NCI-H1417 treated with DMSO at 0.1 percent for 48 hours (cell line): ENCODE measurements around the gene TOMM20.
"Not testable (repeated sequence)": the region's sequence is repeated elsewhere in the genome, so short reads cannot be mapped to it uniquely, and the experiment has no call there.

Experiments
- DNase-seq: peaks from one replicate; lab custom pipeline; 2025; lab: John Stamatoyannopoulos, UW

The TOMM20 gene

GRCh38 chr1:235102259-235102582 lies 26.4 kb downstream of the TOMM20 start:
- no peak for DNase-seq

GRCh38 chr1:235101558-235102258 lies 26.9 kb downstream of the TOMM20 start:
- no peak for DNase-seq

- DNase-seq, result no peak
Observed at GRCh38 chr1:235100194-235100772, 28.4 kb downstream of the TOMM20 start.

GRCh38 chr1:235098991-235099390 lies 29.6 kb downstream of the TOMM20 start:
- no peak for DNase-seq

GRCh38 chr1:235098547-235098946 lies 30.1 kb downstream of the TOMM20 start:
- no peak for DNase-seq

- DNase-seq, result not testable (repeated sequence)
Observed at GRCh38 chr1:235097501-235097900, 31.1 kb downstream of the TOMM20 start.

- no peak for DNase-seq
Observed at GRCh38 chr1:235095938-235096562, 32.6 kb downstream of the TOMM20 start.

- DNase-seq, result no peak
Observed at GRCh38 chr1:235093696-235094592, 34.7 kb downstream of the TOMM20 start.

GRCh38 chr1:235093013-235093695 lies 35.5 kb downstream of the TOMM20 start:
- no peak for DNase-seq

GRCh38 chr1:235092415-235092814 lies 36.2 kb downstream of the TOMM20 start:
- DNase-seq, result not testable (repeated sequence)

- DNase-seq, result not testable (repeated sequence)
Observed at GRCh38 chr1:235092045-235092406, 36.6 kb downstream of the TOMM20 start.

GRCh38 chr1:235091319-235092044 lies 37.2 kb downstream of the TOMM20 start:
- DNase-seq, result not testable (repeated sequence)

GRCh38 chr1:235090406-235091069 lies 38.1 kb downstream of the TOMM20 start:
- no peak for DNase-seq

- DNase-seq, result no peak
Observed at GRCh38 chr1:235088907-235089306, 39.7 kb downstream of the TOMM20 start.

- DNase-seq, result no peak
Observed at GRCh38 chr1:235088430-235088829, 40.2 kb downstream of the TOMM20 start.

GRCh38 chr1:235087906-235088305 lies 40.7 kb downstream of the TOMM20 start:
- DNase-seq, result no peak

GRCh38 chr1:235085411-235086117 lies 43.1 kb downstream of the TOMM20 start:
- DNase-seq, result not testable (repeated sequence)

- not testable (repeated sequence) for DNase-seq
Observed at GRCh38 chr1:235080788-235081187, 47.8 kb downstream of the TOMM20 start.

GRCh38 chr1:235080297-235080657 lies 48.4 kb downstream of the TOMM20 start:
- not testable (repeated sequence) for DNase-seq
